Measurements from ENCODE around the gene CYBA.

- TF ChIP-seq ELF4 (IDR thresholded peaks at IDR 0.05) = no peak
- no peak for TF ChIP-seq FOXK2 (IDR thresholded peaks at IDR 0.05)
- TF ChIP-seq ARNT (IDR thresholded peaks at IDR 0.05) = no peak
- TF ChIP-seq FOXM1 (IDR thresholded peaks at IDR 0.05; ENCODE audit: borderline replicate concordance) = no peak
- no peak for TF ChIP-seq HDGF (IDR thresholded peaks at IDR 0.05; ENCODE audit: borderline replicate concordance)
- no peak for TF ChIP-seq FOXA1 (IDR thresholded peaks at IDR 0.05)
- no peak for TF ChIP-seq PKNOX1 (IDR thresholded peaks at IDR 0.05)
- TF ChIP-seq SP1 (IDR thresholded peaks at IDR 0.05) = no peak
- no peak for TF ChIP-seq BHLHE40 (IDR thresholded peaks at IDR 0.05; ENCODE audit: borderline replicate concordance)
- TF ChIP-seq SUZ12 (IDR thresholded peaks at IDR 0.05) = no peak
- TF ChIP-seq NFRKB (IDR thresholded peaks at IDR 0.05) = no peak
- TF ChIP-seq TARDBP (IDR thresholded peaks at IDR 0.05) = no peak
Observed at GRCh38 chr16:88657371-88657770, 6.5 kb upstream of the CYBA start.

Data from HEK293T (cell line).